ENCODE data around the gene C16orf92. TPM values are rescaled to one million over a fixed set of nuclear protein-coding genes. Genes with fewer than 3 reads are reported as not detected.

Gene C16orf92
- not detected in 2 replicates for total RNA-seq

GRCh38 chr16:30022887-30023286 lies at the start of gene C16orf92:
Gene C16orf92, plus strand, starts transcription at chr16:30023198. Its CDS starts 143 bp downstream, at chr16:30023341.

GRCh38 chr16:29973384-29974246 lies 49.4 kb upstream of the C16orf92 start, which contains the start of gene TAOK2:
Gene TAOK2, plus strand, starts transcription at chr16:29973868. Its CDS starts 3,905 bp downstream, at chr16:29977773.

GRCh38 chr16:29995324-29995910 lies 27.6 kb upstream of the C16orf92 start, which contains the start of gene HIRIP3:
Gene HIRIP3, minus strand, starts transcription at chr16:29995617. Its CDS starts 12 bp downstream, at chr16:29995605.

GRCh38 chr16:29995911-29996765 lies 26.9 kb upstream of the C16orf92 start, which contains the start of gene INO80E:
Gene INO80E, plus strand, starts transcription at chr16:29996241. Its CDS starts 70 bp downstream, at chr16:29996311.

GRCh38 chr16:30010844-30011713 lies 11.9 kb upstream of the C16orf92 start, which contains the start of gene DOC2A:
Gene DOC2A, minus strand, starts transcription at chr16:30011027. Its CDS starts 805 bp downstream, at chr16:30010222.

GRCh38 chr16:30030841-30031413 lies 7.9 kb downstream of the C16orf92 start, which contains the start of gene TLCD3B:
Gene TLCD3B, minus strand, starts transcription at chr16:30031271. Its CDS starts 744 bp downstream, at chr16:30030527.

GRCh38 chr16:30065102-30065942 lies 42.3 kb downstream of the C16orf92 start, which contains the start of gene ALDOA:
Gene ALDOA, plus strand, starts transcription at chr16:30065760. Its CDS starts 1,138 bp downstream, at chr16:30066898.

Other genes with a start within 250 kb of the C16orf92 start
- not detected in 2 replicates for gene ZG16, start 244.9 kb upstream of the C16orf92 start, total RNA-seq
- gene KIF22, start 232.4 kb upstream of the C16orf92 start, total RNA-seq: 64.2 and 82.5 TPM in 2 replicates
- gene MAZ, start 216.7 kb upstream of the C16orf92 start, total RNA-seq: 161 and 174 TPM in 2 replicates
- not detected in 2 replicates for gene PRRT2, start 211.0 kb upstream of the C16orf92 start, total RNA-seq
- 32.1 and 32.6 TPM in 2 replicates for gene PAGR1, start 207.0 kb upstream of the C16orf92 start, total RNA-seq
- gene MVP, start 202.7 kb upstream of the C16orf92 start, total RNA-seq: 367 and 369 TPM in 2 replicates
- gene CDIPT, start 160.0 kb upstream of the C16orf92 start, total RNA-seq: 101 and 105 TPM in 2 replicates
- 7.1 and 17.9 TPM in 2 replicates for gene SEZ6L2, start 123.6 kb upstream of the C16orf92 start, total RNA-seq
- gene ASPHD1, start 122.7 kb upstream of the C16orf92 start, total RNA-seq: 8.1 and 11.5 TPM in 2 replicates
- 6.1 and 9.7 TPM in 2 replicates for gene KCTD13, start 97.0 kb upstream of the C16orf92 start, total RNA-seq
- 141 and 145 TPM in 2 replicates for gene TMEM219, start 61.1 kb upstream of the C16orf92 start, total RNA-seq
- gene TAOK2, start 49.3 kb upstream of the C16orf92 start, total RNA-seq: 36.9 and 38.3 TPM in 2 replicates
- gene HIRIP3, start 27.6 kb upstream of the C16orf92 start, total RNA-seq: 12.1 and 13.8 TPM in 2 replicates
- gene INO80E, start 27.0 kb upstream of the C16orf92 start, total RNA-seq: 56.8 and 138 TPM in 2 replicates
- gene DOC2A, start 12.2 kb upstream of the C16orf92 start, total RNA-seq: 0.53 TPM in 1 of 2 replicates, not detected in the other
- 1.2 TPM in 1 of 2 replicates, not detected in the other for gene TLCD3B, start 8.1 kb downstream of the C16orf92 start, total RNA-seq
- gene ALDOA, start 42.6 kb downstream of the C16orf92 start, total RNA-seq: 1,681 and 1,789 TPM in 2 replicates
- 141 and 176 TPM in 2 replicates for gene PPP4C, start 52.8 kb downstream of the C16orf92 start, total RNA-seq
- gene TBX6, start 68.7 kb downstream of the C16orf92 start, total RNA-seq: 0.35 and 0.86 TPM in 2 replicates
- 17.9 and 28.3 TPM in 2 replicates for gene YPEL3, start 73.0 kb downstream of the C16orf92 start, total RNA-seq
- gene GDPD3, start 90.3 kb downstream of the C16orf92 start, total RNA-seq: 0.89 and 2.9 TPM in 2 replicates
- 69.5 and 90.6 TPM in 2 replicates for gene MAPK3, start 100.0 kb downstream of the C16orf92 start, total RNA-seq
- gene CORO1A, start 160.4 kb downstream of the C16orf92 start, total RNA-seq: 4.3 and 7.2 TPM in 2 replicates
- gene BOLA2B, start 170.5 kb downstream of the C16orf92 start, total RNA-seq: 316 and 413 TPM in 2 replicates
- gene SLX1A, start 170.7 kb downstream of the C16orf92 start, total RNA-seq: 57.9 and 58.7 TPM in 2 replicates
- gene SULT1A3, start 176.1 kb downstream of the C16orf92 start, total RNA-seq: 1.7 and 5.0 TPM in 2 replicates
- 0.18 and 0.29 TPM in 2 replicates for gene NPIPB13, start 225.3 kb downstream of the C16orf92 start, total RNA-seq